GM19463 (cell line): ENCODE measurements around the gene WBP11.
"Not testable (repeated sequence)": the region's sequence is repeated elsewhere in the genome, so short reads cannot be mapped to it uniquely, and the experiment has no call there.

ENCODE experiments used
- ATAC-seq: cut with Tn5 transposase; IDR thresholded peaks from one replicate; pipeline ENCODE4 v1.9.1; 2021; ENCODE audit warnings: mild to moderate bottlenecking, moderate library complexity; ENCODE audit not compliant: unreplicated experiment

WBP11 gene

GRCh38 chr12:14773685-14774073 is 29.6 kb downstream of the WBP11 start:
- peak; percentile 13 for ATAC-seq

- ATAC-seq = no peak
Measured at GRCh38 chr12:14772946-14773345, 30.3 kb downstream of the WBP11 start.

- ATAC-seq = no peak
Measured at GRCh38 chr12:14771651-14772137, 31.6 kb downstream of the WBP11 start.

GRCh38 chr12:14770496-14771461 is 32.5 kb downstream of the WBP11 start:
- ATAC-seq = peak; percentile 24

- ATAC-seq = peak; percentile 33
Measured at GRCh38 chr12:14769969-14770495, 33.2 kb downstream of the WBP11 start.

- ATAC-seq = peak; percentile 1
Measured at GRCh38 chr12:14769466-14769968, 33.8 kb downstream of the WBP11 start.

- no peak for ATAC-seq
Measured at GRCh38 chr12:14768823-14769405, 34.4 kb downstream of the WBP11 start.

GRCh38 chr12:14767617-14768016 is 35.7 kb downstream of the WBP11 start:
- ATAC-seq = no peak

GRCh38 chr12:14766649-14767215 is 36.5 kb downstream of the WBP11 start:
- ATAC-seq = no peak

- not testable (repeated sequence) for ATAC-seq
Measured at GRCh38 chr12:14766020-14766419, 37.3 kb downstream of the WBP11 start.

GRCh38 chr12:14765398-14765797 is 37.9 kb downstream of the WBP11 start:
- no peak for ATAC-seq

- not testable (repeated sequence) for ATAC-seq
Measured at GRCh38 chr12:14759711-14760280, 43.5 kb downstream of the WBP11 start.

GRCh38 chr12:14756334-14757143 is 46.7 kb downstream of the WBP11 start:
- no peak for ATAC-seq

- no peak for ATAC-seq
Measured at GRCh38 chr12:14751986-14752385, 51.3 kb downstream of the WBP11 start.

- ATAC-seq = no peak
Measured at GRCh38 chr12:14743061-14743460, 60.2 kb downstream of the WBP11 start.

- no peak for ATAC-seq
Measured at GRCh38 chr12:14741942-14742341, 61.3 kb downstream of the WBP11 start.

GRCh38 chr12:14741153-14741552 is 62.1 kb downstream of the WBP11 start:
- ATAC-seq = no peak

GRCh38 chr12:14736441-14736840 is 66.8 kb downstream of the WBP11 start:
- not testable (repeated sequence) for ATAC-seq
